Chondrocyte (in vitro differentiated cells): ENCODE data around the gene ANKRD53. TPM values are rescaled to one million over a fixed set of nuclear protein-coding genes. Genes with fewer than 3 reads are reported as not detected.
"Not testable (repeated sequence)": the region's sequence is repeated elsewhere in the genome, so short reads cannot be mapped to it uniquely, and the experiment has no call there.

Source experiments
- DNase-seq: peaks from one replicate; pipeline ENCODE4 v3.0.0; 2021; ENCODE audit warnings: mixed read lengths, low spot score
- H3K27ac Mint-ChIP-seq: one replicate; pipeline ENCODE4 v1.8.0; 2021; ENCODE audit warnings: mild to moderate bottlenecking, moderate library complexity, mixed read lengths; ENCODE audit not compliant: unreplicated experiment
- H3K27me3 Mint-ChIP-seq: 2 replicates; pipeline ENCODE4 v1.8.0; 2021; ENCODE audit warnings: low read depth, mixed read lengths
- H3K36me3 Mint-ChIP-seq: 2 replicates; pipeline ENCODE4 v1.8.0; 2021; ENCODE audit warnings: low read depth, mixed read lengths
- H3K4me1 Mint-ChIP-seq: 2 replicates; pipeline ENCODE4 v1.8.0; 2021; ENCODE audit warnings: low read depth, mild to moderate bottlenecking, mixed read lengths
- H3K4me3 Mint-ChIP-seq: one replicate; pipeline ENCODE4 v1.8.0; 2021; ENCODE audit warnings: mild to moderate bottlenecking, moderate library complexity, mixed read lengths; ENCODE audit not compliant: unreplicated experiment
- H3K9me3 Mint-ChIP-seq: 2 replicates; pipeline ENCODE4 v1.8.0; 2021; ENCODE audit warnings: low read depth, mixed read lengths
- total RNA-seq: library from RNA; stranded (reverse); gene quantifications from 3 replicates; pipeline ENCODE4 v1.2.1, GENCODE V29; 2021
- TF ChIP-seq, protein P1 (sequence below): fragments of 200-600 bp; sonication (generic); IDR thresholded peaks from 2 replicates; pipeline ENCODE4 v1.5.0; 2021; ENCODE audit warnings: antibody characterized with exemption, mild to moderate bottlenecking, moderate library complexity

ANKRD53 gene
- total RNA-seq, 1 donor from 2014 or later: 1.8 TPM

DNA sequence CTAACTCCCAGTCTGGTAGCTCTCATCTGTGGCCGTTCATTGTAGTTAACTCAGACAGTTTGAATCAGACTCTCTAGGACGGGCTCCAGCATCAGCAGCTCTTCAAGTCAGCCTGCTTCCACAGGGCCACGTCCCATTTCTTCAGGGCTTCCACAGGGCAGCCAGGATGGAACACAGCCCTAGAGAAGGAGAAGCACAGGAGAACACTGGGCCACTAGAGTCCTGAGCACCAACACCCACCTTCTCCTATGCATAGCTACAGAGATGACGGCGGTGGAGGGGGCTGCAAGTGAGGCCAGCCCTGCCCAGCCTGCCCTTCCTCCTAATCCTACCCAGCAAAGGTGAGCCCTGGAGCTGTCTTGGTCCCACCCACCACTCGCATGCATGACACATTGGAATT is 26.4 kb downstream of the ANKRD53 start:
- no peaks in the 10 kb centered on the region for H3K9me3 Mint-ChIP-seq
- TF ChIP-seq, protein P1, sequence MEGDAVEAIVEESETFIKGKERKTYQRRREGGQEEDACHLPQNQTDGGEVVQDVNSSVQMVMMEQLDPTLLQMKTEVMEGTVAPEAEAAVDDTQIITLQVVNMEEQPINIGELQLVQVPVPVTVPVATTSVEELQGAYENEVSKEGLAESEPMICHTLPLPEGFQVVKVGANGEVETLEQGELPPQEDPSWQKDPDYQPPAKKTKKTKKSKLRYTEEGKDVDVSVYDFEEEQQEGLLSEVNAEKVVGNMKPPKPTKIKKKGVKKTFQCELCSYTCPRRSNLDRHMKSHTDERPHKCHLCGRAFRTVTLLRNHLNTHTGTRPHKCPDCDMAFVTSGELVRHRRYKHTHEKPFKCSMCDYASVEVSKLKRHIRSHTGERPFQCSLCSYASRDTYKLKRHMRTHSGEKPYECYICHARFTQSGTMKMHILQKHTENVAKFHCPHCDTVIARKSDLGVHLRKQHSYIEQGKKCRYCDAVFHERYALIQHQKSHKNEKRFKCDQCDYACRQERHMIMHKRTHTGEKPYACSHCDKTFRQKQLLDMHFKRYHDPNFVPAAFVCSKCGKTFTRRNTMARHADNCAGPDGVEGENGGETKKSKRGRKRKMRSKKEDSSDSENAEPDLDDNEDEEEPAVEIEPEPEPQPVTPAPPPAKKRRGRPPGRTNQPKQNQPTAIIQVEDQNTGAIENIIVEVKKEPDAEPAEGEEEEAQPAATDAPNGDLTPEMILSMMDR: no peak
- peaks cover 19% of the 10 kb centered on the region for H3K27me3 Mint-ChIP-seq
- DNase-seq: no peak
- no peak overlapping the region for H3K4me3 Mint-ChIP-seq
- H3K27ac Mint-ChIP-seq: no peak overlapping the region
- peaks cover 8% of the 10 kb centered on the region for H3K4me1 Mint-ChIP-seq
- no peaks in the 10 kb centered on the region for H3K36me3 Mint-ChIP-seq

DNA sequence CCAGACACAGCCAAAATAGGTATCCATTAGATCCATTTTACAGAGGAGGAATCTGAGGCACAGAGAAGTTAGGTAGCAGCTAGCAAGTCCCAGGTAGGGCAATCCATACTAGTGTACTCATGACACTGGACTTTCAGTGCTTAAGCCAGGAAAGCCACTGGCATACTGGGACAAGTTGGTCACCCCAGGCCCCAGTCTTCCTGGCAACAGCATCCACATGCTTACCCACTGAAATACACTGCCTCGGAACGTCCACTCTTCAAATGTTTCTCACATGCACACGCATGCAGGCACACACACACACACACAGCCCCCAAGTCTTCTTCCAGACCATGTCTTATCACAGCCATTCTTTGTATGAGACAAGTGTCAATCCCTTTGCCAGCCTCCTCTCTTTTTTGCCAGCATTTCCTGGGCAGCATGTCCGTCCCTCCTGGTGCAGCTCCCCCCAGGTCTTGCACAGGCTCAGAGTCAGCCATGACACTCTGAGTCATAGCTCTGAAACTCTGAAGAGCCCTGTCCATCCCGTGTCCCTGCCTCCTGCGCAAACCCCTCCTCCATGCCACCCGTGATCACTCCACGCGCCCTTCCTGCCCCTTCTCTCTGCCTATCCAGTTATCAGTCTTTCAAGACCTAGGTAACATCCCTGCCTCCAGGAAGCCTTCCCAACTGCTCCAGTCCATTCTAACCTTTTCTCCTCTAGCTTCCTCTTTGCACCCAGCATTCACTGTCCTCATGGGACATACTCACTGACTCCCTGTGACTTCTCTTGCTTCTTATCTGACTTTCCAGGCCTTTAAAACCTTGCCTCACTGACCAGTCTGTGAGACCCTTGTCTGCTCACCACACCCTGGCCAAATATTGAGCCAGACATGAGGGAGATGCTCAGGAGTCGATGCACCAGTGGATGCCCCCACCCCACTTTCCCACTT is 27.1 kb downstream of the ANKRD53 start:
- H3K4me1 Mint-ChIP-seq: peaks cover 7% of the 10 kb centered on the region
- H3K4me3 Mint-ChIP-seq: no peak overlapping the region
- peaks cover 25% of the 10 kb centered on the region for H3K27me3 Mint-ChIP-seq
- no peak for DNase-seq
- no peaks in the 10 kb centered on the region for H3K9me3 Mint-ChIP-seq
- TF ChIP-seq, protein P1: no peak
- no peaks in the 10 kb centered on the region for H3K36me3 Mint-ChIP-seq
- H3K27ac Mint-ChIP-seq: no peak overlapping the region

GRCh38 chr2:71006323-71006722 is 27.9 kb downstream of the ANKRD53 start:
- H3K9me3 Mint-ChIP-seq: no peaks in the 10 kb centered on the region
- H3K4me1 Mint-ChIP-seq: no peaks in the 10 kb centered on the region
- H3K27me3 Mint-ChIP-seq: peaks cover 25% of the 10 kb centered on the region
- H3K36me3 Mint-ChIP-seq: no peaks in the 10 kb centered on the region
- TF ChIP-seq, protein P1: no peak
- DNase-seq: no peak
- no peak overlapping the region for H3K4me3 Mint-ChIP-seq
- H3K27ac Mint-ChIP-seq: no peak overlapping the region

DNA sequence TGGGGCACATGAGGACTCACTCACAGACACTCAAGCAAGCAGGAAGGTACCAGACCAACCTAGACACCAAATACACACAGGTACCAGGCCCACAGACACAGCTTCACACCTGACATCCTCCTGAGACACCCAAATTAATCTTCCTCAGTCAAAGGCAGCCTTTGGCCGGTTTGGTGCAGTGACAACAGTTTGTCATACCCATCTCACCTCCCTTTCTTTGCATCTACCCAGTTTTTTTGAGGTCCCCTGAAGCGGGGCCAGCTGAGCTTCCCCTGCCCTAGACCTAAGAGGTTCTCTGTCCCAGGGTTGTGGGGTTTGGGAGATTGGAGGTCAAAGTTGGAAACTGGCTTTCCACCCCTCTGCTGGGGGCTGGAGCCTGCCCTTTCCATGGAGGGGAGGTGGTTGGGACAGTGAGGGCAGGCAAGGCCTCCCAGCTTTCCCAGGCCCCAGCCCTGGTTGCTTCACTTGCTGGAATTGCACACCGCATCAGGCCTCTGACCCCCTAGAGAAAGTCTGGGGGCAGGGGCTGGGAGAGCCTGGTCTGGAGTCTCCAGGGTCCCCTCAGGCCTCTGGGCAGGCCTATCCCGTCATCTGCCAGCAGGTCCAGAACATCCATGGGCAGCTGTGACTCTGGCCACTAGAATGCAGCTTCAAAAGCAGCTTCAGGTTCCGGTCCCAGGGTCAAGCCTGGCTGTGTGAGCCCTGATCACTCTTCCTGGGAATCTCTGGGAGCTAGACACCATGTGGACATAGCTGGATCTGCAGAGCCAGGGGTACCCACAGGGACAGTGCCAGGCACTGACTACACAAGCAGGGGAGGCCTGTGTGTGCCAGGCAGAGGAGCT is 28.7 kb downstream of the ANKRD53 start:
- H3K27ac Mint-ChIP-seq: no peak overlapping the region
- peaks cover 32% of the 10 kb centered on the region for H3K27me3 Mint-ChIP-seq
- no peak overlapping the region for H3K4me3 Mint-ChIP-seq
- no peaks in the 10 kb centered on the region for H3K4me1 Mint-ChIP-seq
- H3K36me3 Mint-ChIP-seq: no peaks in the 10 kb centered on the region
- no peaks in the 10 kb centered on the region for H3K9me3 Mint-ChIP-seq
- DNase-seq: no peak
- TF ChIP-seq, protein P1: no peak

GRCh38 chr2:71008342-71008741 is 29.9 kb downstream of the ANKRD53 start:
- H3K27ac Mint-ChIP-seq: no peak overlapping the region
- TF ChIP-seq, protein P1: no peak
- DNase-seq: no peak
- H3K4me1 Mint-ChIP-seq: no peaks in the 10 kb centered on the region
- no peak overlapping the region for H3K4me3 Mint-ChIP-seq
- H3K27me3 Mint-ChIP-seq: peaks cover 34% of the 10 kb centered on the region
- no peaks in the 10 kb centered on the region for H3K9me3 Mint-ChIP-seq
- H3K36me3 Mint-ChIP-seq: no peaks in the 10 kb centered on the region

- not testable (repeated sequence) for H3K4me1 Mint-ChIP-seq, DNase-seq, H3K4me3 Mint-ChIP-seq, H3K9me3 Mint-ChIP-seq, H3K27ac Mint-ChIP-seq, H3K36me3 Mint-ChIP-seq
- H3K27me3 Mint-ChIP-seq: peaks cover 19% of the 10 kb centered on the region
Measured at GRCh38 chr2:71011786-71012185, 33.4 kb downstream of the ANKRD53 start.
